ENCODE data around the gene CADM1.

GRCh38 chr11:115489466-115489865 lies 14.7 kb downstream of the CADM1 start:
- TF ChIP-seq CTCF (optimal IDR thresholded peaks at IDR 0.05 in 1 of 3, IDR thresholded peaks at IDR 0.05 in 1 of 3, conservative IDR thresholded peaks at IDR 0.05 in 1 of 3; ENCODE audit: extremely low read depth in 1 of 3, insufficient read depth in 2 of 3, low read length in 3 of 3): no peak
- no peak for TF ChIP-seq EZH2 (IDR thresholded peaks at IDR 0.05; ENCODE audit: low read length)

Data from keratinocyte (primary cell).